Spleen (tissue), 7 donors: Measurements from ENCODE around the gene BLOC1S5.
A peak's percentile ranks its signal among the peaks of the same experiment; 100 is the strongest.

ENCODE experiments used
- POLR2A ChIP-seq, 3 donors: fragments of 450-650 bp; IDR thresholded peaks; one replicate each; pipeline ENCODE4 v1.5.1; 2017; ENCODE audit warnings: antibody characterized with exemption in 3 of 3, mild to moderate bottlenecking in 1 of 3
- POLR2AphosphoS5 ChIP-seq, 3 donors: sonication (generic); formaldehyde crosslinking; IDR thresholded peaks; one replicate each; pipeline ENCODE4 v1.5.1; 2017; ENCODE audit warnings: antibody characterized with exemption in 3 of 3
- TF ChIP-seq, protein P1 (sequence below), 11 experiments: fragments of 200-600 bp in 7 of 11; fragments of 450-650 bp in 4 of 11; sonication (generic) in 4 of 11; IDR thresholded peaks in 8 of 11; conservative IDR thresholded peaks in 3 of 11; 1 replicate in 7 of 11; 2 replicates in 4 of 11; pipeline versions ENCODE4 v1.4.0 to v1.8.0; 2016 to 2021; ENCODE audit warnings: antibody characterized with exemption in 11 of 11, inconsistent platforms in 4 of 11, mild to moderate bottlenecking in 1 of 11
- donor health status: DM: no; HTN: no; CAD: no; lungs with moderate emphysema.
- donor health status: DM: no; HTN: no; CAD: no.
- donor health status: DM: no; HTN: no; CAD: no.

DNA sequence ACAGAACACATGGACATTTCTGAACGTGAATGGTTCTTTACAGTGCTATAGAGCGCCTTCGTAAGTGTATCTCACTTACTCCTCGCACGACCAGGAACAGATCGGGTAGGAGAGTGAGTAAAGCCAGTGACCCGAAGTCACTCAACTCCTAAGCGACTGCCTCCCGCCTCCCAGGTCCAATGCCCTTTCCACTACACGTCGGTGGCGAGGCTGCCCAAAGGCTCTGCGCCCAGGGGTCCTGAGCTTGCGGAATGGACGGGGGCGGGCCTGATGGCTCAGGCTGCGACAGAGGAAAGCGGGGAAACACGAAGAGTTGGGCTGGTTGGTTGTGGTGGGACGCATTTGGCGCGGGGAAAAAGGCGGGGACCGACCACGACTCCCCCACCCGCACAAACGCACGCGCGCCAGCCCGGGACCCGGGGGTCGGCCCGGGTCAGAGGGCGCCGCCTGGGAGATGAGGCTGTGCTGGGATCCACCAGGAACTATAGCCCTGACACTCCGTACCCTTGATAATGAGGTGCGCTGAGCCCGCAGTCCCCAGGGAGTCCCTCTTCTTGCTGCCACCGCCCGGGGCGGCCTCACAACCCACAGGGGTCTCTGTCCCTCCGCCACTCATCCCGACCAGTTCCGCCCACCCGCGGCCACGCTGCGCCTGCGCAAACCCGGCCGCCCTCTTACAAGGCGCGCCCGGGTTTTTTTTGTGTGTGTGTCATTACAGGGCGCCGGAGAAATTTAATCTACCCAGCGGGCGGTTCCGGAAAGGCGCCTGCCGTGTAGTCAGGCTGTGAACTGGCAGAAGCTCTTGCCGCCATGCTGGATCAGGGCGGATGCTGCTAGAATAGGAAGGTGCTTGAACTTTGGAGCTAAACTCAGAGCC lies at the start of gene BLOC1S5:
- TF ChIP-seq POLR2A (IDR thresholded peaks at IDR 0.05) (peak in 1 of 3 donors; percentile 45), POLR2AphosphoS5 (IDR thresholded peaks at IDR 0.05) (peak; percentile 90 to 94 (median 92))
- TF ChIP-seq, protein P1, sequence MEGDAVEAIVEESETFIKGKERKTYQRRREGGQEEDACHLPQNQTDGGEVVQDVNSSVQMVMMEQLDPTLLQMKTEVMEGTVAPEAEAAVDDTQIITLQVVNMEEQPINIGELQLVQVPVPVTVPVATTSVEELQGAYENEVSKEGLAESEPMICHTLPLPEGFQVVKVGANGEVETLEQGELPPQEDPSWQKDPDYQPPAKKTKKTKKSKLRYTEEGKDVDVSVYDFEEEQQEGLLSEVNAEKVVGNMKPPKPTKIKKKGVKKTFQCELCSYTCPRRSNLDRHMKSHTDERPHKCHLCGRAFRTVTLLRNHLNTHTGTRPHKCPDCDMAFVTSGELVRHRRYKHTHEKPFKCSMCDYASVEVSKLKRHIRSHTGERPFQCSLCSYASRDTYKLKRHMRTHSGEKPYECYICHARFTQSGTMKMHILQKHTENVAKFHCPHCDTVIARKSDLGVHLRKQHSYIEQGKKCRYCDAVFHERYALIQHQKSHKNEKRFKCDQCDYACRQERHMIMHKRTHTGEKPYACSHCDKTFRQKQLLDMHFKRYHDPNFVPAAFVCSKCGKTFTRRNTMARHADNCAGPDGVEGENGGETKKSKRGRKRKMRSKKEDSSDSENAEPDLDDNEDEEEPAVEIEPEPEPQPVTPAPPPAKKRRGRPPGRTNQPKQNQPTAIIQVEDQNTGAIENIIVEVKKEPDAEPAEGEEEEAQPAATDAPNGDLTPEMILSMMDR (IDR thresholded peaks at IDR 0.05 in 8 of 11, conservative IDR thresholded peaks at IDR 0.05 in 3 of 11) = peak in 7 of 11 experiments; percentile 13 to 52 (median 39)
